ENCODE measurements around the gene SLIRP.
A peak's percentile ranks its signal among the peaks of the same experiment; 100 is the strongest.

The SLIRP gene

GRCh38 chr14:77761205-77761931 is 53.5 kb downstream of the SLIRP start:
- TF ChIP-seq YY1 (IDR thresholded peaks at IDR 0.05; ENCODE audit: insufficient read depth, insufficient read length), result no peak
- TF ChIP-seq SUZ12 (IDR thresholded peaks at IDR 0.05; ENCODE audit: extremely low read depth, insufficient read depth, insufficient read length), result no peak
- no peak for TF ChIP-seq ZNF274 (IDR thresholded peaks at IDR 0.05; ENCODE audit: low read depth, low read length)
- DNase-seq (ENCODE audit: low read depth, low spot score), result no peak
- Histone ChIP-seq H3K36me3 (ENCODE audit: insufficient read depth, insufficient read length, low read length) (peaks cover 15% of the 10 kb centered on the region), H3K4me1 (ENCODE audit: insufficient read depth, insufficient read length) (peaks cover 3% of the 10 kb centered on the region), H3K9me3 (ENCODE audit: insufficient read depth, low read length) (no peaks in the 10 kb centered on the region), H3K27me3 (ENCODE audit: insufficient read depth, insufficient read length) (no peaks in the 10 kb centered on the region), H3K9ac (ENCODE audit: insufficient read length, low read depth) (peak overlapping the region; percentile 62), H3K4me3 (ENCODE audit: insufficient read length, low read depth) (peak overlapping the region; percentile 91)

GRCh38 chr14:77763316-77763715 is 55.4 kb downstream of the SLIRP start:
- no peak overlapping the region for H3K4me3 ChIP-seq (ENCODE audit: insufficient read length, low read depth)
- no peak for DNase-seq (ENCODE audit: low read depth, low spot score)
- peaks cover 3% of the 10 kb centered on the region for H3K4me1 ChIP-seq (ENCODE audit: insufficient read depth, insufficient read length)
- TF ChIP-seq ZNF274 (IDR thresholded peaks at IDR 0.05; ENCODE audit: low read depth, low read length) (no peak), YY1 (IDR thresholded peaks at IDR 0.05; ENCODE audit: insufficient read depth, insufficient read length) (no peak), SUZ12 (IDR thresholded peaks at IDR 0.05; ENCODE audit: extremely low read depth, insufficient read depth, insufficient read length) (no peak)
- no peaks in the 10 kb centered on the region for H3K27me3 ChIP-seq (ENCODE audit: insufficient read depth, insufficient read length)
- H3K9ac ChIP-seq (ENCODE audit: insufficient read length, low read depth), result no peak overlapping the region
- H3K9me3 ChIP-seq (ENCODE audit: insufficient read depth, low read length), result no peaks in the 10 kb centered on the region
- H3K36me3 ChIP-seq (ENCODE audit: insufficient read depth, insufficient read length, low read length), result peaks cover 12% of the 10 kb centered on the region

- no peaks in the 10 kb centered on the region for H3K9me3 ChIP-seq (ENCODE audit: insufficient read depth, low read length)
- no peak overlapping the region for H3K9ac ChIP-seq (ENCODE audit: insufficient read length, low read depth)
These were observed 56.1 kb downstream of the SLIRP start for GRCh38 chr14:77763978-77764377.

More at GRCh38 chr14:77763978-77764377, 56.1 kb downstream of the SLIRP start:
- Histone ChIP-seq H3K4me3 (ENCODE audit: insufficient read length, low read depth) (no peak overlapping the region), H3K27me3 (ENCODE audit: insufficient read depth, insufficient read length) (no peaks in the 10 kb centered on the region), H3K4me1 (ENCODE audit: insufficient read depth, insufficient read length) (peaks cover 1% of the 10 kb centered on the region), H3K36me3 (ENCODE audit: insufficient read depth, insufficient read length, low read length) (peaks cover 6% of the 10 kb centered on the region)
- TF ChIP-seq SUZ12 (IDR thresholded peaks at IDR 0.05; ENCODE audit: extremely low read depth, insufficient read depth, insufficient read length) (no peak), YY1 (IDR thresholded peaks at IDR 0.05; ENCODE audit: insufficient read depth, insufficient read length) (no peak), ZNF274 (IDR thresholded peaks at IDR 0.05; ENCODE audit: low read depth, low read length) (no peak)
- DNase-seq (ENCODE audit: low read depth, low spot score), result no peak

Measured in NT2/D1 (cell line).